H1 (cell line): ENCODE measurements around the gene CLINT1. TPM values are rescaled to one million over a fixed set of nuclear protein-coding genes. Genes with fewer than 3 reads are reported as not detected.

ENCODE experiments used
- CBX5 ChIP-seq: fragments of 300-800, 300-1000 bp; sonication (generic); IDR thresholded peaks from 2 replicates; pipeline ENCODE4 v1.7.1; 2016; ENCODE audit warnings: antibody characterized with exemption, low read length, low read depth
- HDAC6 ChIP-seq: IDR thresholded peaks from one replicate; pipeline ENCODE4 v1.7.1; 2012; ENCODE audit warnings: low read depth, mild to moderate bottlenecking, inconsistent platforms, low read length, moderate library complexity
- SAP30 ChIP-seq: fragments of 300-600 bp; sonication (generic); IDR thresholded peaks from 2 replicates; pipeline ENCODE4 v1.7.1; 2012; ENCODE audit warnings: low read length, moderate library complexity, mild to moderate bottlenecking, inconsistent platforms; ENCODE audit not compliant: insufficient read depth, insufficient replicate concordance
- TBP ChIP-seq: IDR thresholded peaks from 2 replicates; pipeline ENCODE4 v1.6.1; 2011; ENCODE audit warnings: low read depth, low read length, improper control_type of control experiment
- polyA plus RNA-seq, 7 experiments: library from polyadenylated mRNA; depleted of rRNA in 3 of 7; stranded (reverse) in 5 of 7; unstranded in 2 of 7; fragments of >200 nt in 5 of 7; fragments of 200-250 nt in 2 of 7; gene quantifications; 1 replicate in 5 of 7; 2 replicates in 1 of 7; 4 replicates in 1 of 7; pipeline versions ENCODE4 v1.2.1 to v1.2.3, GENCODE V29; 2011 to 2013; ENCODE audit warnings: missing spikeins in 2 of 7, mixed read lengths in 2 of 7
- total RNA-seq: library from RNA; stranded (reverse); fragmentation: NEBNext Ultra II Directional; extraction: Animal tissue kit (Norgen Biotek cat#: 25700); gene quantifications from 2 replicates; pipeline ENCODE4 v1.2.1, GENCODE V29; 2021

Gene CLINT1
- total and polyA plus RNA-seq, 2 of the 8 experiments (the other 6 are each of a cell fraction or from before 2014, with no cell fraction given), result 85.9 to 140 TPM

- TF ChIP-seq CBX5, result no peak
- no peak for TF ChIP-seq TBP
- no peak for TF ChIP-seq SAP30
- no peak for TF ChIP-seq HDAC6
These were observed 49.5 kb upstream of the CLINT1 start (continued) for GRCh38 chr5:157908459-157908858.
